GM11168 (cell line): Measurements from ENCODE around the gene SLCO1A2.

ENCODE experiments used
- in situ Hi-C: fragments of 300-500 bp; cut with MboI; formaldehyde crosslinking; loops from one replicate; pipeline ENCODE4 v1.12.0; 2022; ENCODE audit warnings: low sequenced_read_pairs; ENCODE audit not compliant: unreplicated experiment

Gene SLCO1A2

GRCh38 chr12:21221072-21221471, 113.6 kb downstream of the SLCO1A2 start:
- in situ Hi-C loops, result no loop called here

GRCh38 chr12:21220266-21220665, 114.5 kb downstream of the SLCO1A2 start:
- in situ Hi-C loops, result no loop called here

GRCh38 chr12:21219206-21219605, 115.5 kb downstream of the SLCO1A2 start:
- in situ Hi-C loops, result no loop called here
